Measurements from ENCODE around the gene FYB1. TPM values are rescaled to one million over a fixed set of nuclear protein-coding genes. Genes with fewer than 3 reads are reported as not detected.

Gene FYB1
- total RNA-seq, 1 donor from 2014 or later, result 0.31 TPM

DNA sequence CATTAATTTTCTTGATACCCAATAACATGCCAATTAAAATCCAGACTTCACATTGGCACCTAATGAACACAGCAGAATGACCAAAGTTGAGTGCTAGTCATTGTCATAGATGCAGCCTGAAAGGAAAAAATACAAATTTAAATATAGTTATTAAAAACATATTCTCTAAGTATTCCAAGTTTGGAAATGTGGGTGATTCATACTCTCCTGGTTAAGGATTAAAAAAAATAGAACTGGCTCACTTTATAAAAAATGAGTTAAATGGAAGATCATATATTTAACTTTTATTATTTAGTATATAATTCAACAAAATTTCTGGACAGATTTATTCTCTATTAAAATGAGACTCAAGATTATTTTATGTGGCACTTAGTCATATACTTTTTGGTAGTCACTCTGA, 112.0 kb downstream of the FYB1 start:
- Mint-ChIP-seq H3K27ac (ENCODE audit: unreplicated experiment) (no peak overlapping the region), H3K27me3 (ENCODE audit: unreplicated experiment) (no peaks in the 10 kb centered on the region), H3K36me3 (ENCODE audit: low read depth, unreplicated experiment) (no peaks in the 10 kb centered on the region), H3K4me3 (ENCODE audit: unreplicated experiment) (no peak overlapping the region), H3K9me3 (ENCODE audit: unreplicated experiment) (no peaks in the 10 kb centered on the region), H3K4me1 (ENCODE audit: unreplicated experiment) (no peaks in the 10 kb centered on the region)
- TF ChIP-seq CTCF (IDR thresholded peaks at IDR 0.05; ENCODE audit: unreplicated experiment), result no peak
- no peak for DNase-seq (ENCODE audit: low spot score)

GRCh38 chr5:39106322-39106721, 113.0 kb downstream of the FYB1 start:
- Mint-ChIP-seq H3K9me3 (ENCODE audit: unreplicated experiment) (no peaks in the 10 kb centered on the region), H3K27ac (ENCODE audit: unreplicated experiment) (no peak overlapping the region), H3K27me3 (ENCODE audit: unreplicated experiment) (no peaks in the 10 kb centered on the region), H3K36me3 (ENCODE audit: low read depth, unreplicated experiment) (no peaks in the 10 kb centered on the region), H3K4me3 (ENCODE audit: unreplicated experiment) (no peak overlapping the region), H3K4me1 (ENCODE audit: unreplicated experiment) (peaks cover 2% of the 10 kb centered on the region)
- peak; percentile 50 for TF ChIP-seq CTCF (IDR thresholded peaks at IDR 0.05; ENCODE audit: unreplicated experiment)
- no peak for DNase-seq (ENCODE audit: low spot score)

DNA sequence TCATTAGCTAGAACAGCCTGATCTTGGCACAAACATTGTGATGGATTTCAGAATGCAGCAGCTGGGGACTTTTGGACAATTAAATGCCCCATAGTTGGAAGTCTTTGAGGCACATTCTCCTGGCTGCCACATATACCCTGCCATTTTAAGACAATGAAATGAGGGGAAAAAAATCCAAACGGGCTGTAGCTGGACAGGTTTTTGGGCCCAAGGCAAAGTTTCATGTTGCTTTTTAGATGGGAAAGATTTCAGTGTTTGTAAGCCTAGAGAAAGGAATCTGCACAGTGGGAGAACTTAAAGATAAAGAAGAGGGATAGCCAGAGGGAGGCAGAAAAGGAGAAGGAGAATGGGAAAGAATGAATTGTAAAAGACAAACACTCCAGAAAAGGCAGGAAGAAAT, 115.1 kb downstream of the FYB1 start:
- Mint-ChIP-seq H3K36me3 (ENCODE audit: low read depth, unreplicated experiment) (no peaks in the 10 kb centered on the region), H3K9me3 (ENCODE audit: unreplicated experiment) (no peaks in the 10 kb centered on the region), H3K27ac (ENCODE audit: unreplicated experiment) (no peak overlapping the region), H3K4me3 (ENCODE audit: unreplicated experiment) (no peak overlapping the region), H3K4me1 (ENCODE audit: unreplicated experiment) (peaks cover 8% of the 10 kb centered on the region), H3K27me3 (ENCODE audit: unreplicated experiment) (no peaks in the 10 kb centered on the region)
- no peak for TF ChIP-seq CTCF (IDR thresholded peaks at IDR 0.05; ENCODE audit: unreplicated experiment)
- DNase-seq (ENCODE audit: low spot score), result no peak

GRCh38 chr5:39102684-39103155, 116.6 kb downstream of the FYB1 start:
- H3K4me3 Mint-ChIP-seq (ENCODE audit: unreplicated experiment), result no peak overlapping the region
- no peak overlapping the region for H3K27ac Mint-ChIP-seq (ENCODE audit: unreplicated experiment)
- DNase-seq (ENCODE audit: low spot score), result no peak
- no peak for TF ChIP-seq CTCF (IDR thresholded peaks at IDR 0.05; ENCODE audit: unreplicated experiment)
- no peaks in the 10 kb centered on the region for H3K9me3 Mint-ChIP-seq (ENCODE audit: unreplicated experiment)
- no peaks in the 10 kb centered on the region for H3K36me3 Mint-ChIP-seq (ENCODE audit: low read depth, unreplicated experiment)
- peaks cover 8% of the 10 kb centered on the region for H3K4me1 Mint-ChIP-seq (ENCODE audit: unreplicated experiment)
- no peaks in the 10 kb centered on the region for H3K27me3 Mint-ChIP-seq (ENCODE audit: unreplicated experiment)

DNA sequence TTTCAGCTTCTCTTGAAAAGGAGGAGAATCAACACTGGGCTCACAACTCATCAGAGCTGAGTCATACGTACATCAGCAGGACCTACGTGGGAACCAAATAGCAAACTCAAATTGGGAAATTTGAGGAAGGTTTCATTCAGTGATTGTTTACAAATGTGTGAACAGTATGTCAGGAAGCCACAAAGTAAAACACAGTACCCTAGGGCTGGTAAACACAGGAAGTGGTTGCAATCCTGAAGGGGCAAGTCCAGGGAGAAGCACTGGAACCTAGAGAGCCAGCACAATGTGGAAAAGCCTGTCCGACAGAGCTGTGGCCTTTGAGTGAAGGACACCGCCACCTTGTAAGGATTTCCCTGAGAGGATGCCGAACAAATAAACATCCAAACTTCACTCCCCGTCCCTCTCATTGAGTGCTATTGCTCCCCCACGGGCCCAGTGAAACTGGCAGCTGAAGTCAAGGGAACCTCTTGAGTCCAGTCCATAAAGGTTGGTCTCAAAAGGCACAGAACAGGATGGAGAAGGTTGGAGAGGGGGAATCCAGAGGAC, 118.4 kb downstream of the FYB1 start:
- Mint-ChIP-seq H3K27ac (ENCODE audit: unreplicated experiment) (peak overlapping the region; percentile 91), H3K4me3 (ENCODE audit: unreplicated experiment) (no peak overlapping the region), H3K4me1 (ENCODE audit: unreplicated experiment) (peaks cover 8% of the 10 kb centered on the region), H3K27me3 (ENCODE audit: unreplicated experiment) (no peaks in the 10 kb centered on the region), H3K36me3 (ENCODE audit: low read depth, unreplicated experiment) (no peaks in the 10 kb centered on the region), H3K9me3 (ENCODE audit: unreplicated experiment) (no peaks in the 10 kb centered on the region)
- TF ChIP-seq CTCF (IDR thresholded peaks at IDR 0.05; ENCODE audit: unreplicated experiment), result no peak
- no peak for DNase-seq (ENCODE audit: low spot score)
